SU-DHL-6 (cell line): ENCODE results near the gene TOX2.
A peak's percentile ranks its signal among the peaks of the same experiment; 100 is the strongest.

Experiments used
- H2AFZ ChIP-seq: fragments of 200-600 bp; sonication (generic); 2 replicates; pipeline ENCODE4 v1.6.1; 2014; ENCODE audit warnings: low read depth, mild to moderate bottlenecking, moderate library complexity, mixed read lengths, antibody characterized with exemption, low read length; ENCODE audit not compliant: severe bottlenecking
- H3F3A ChIP-seq: fragments of 200-600 bp; shearing (Covaris generic); 2 replicates; pipeline ENCODE4 v1.6.0; 2016; ENCODE audit warnings: antibody characterized with exemption, mild to moderate bottlenecking; ENCODE audit not compliant: insufficient read depth
- H3K27ac ChIP-seq: fragments of 200-600 bp; sonication (generic); 2 replicates; pipeline ENCODE4 v1.5.1; 2016; ENCODE audit warnings: low read depth, mild to moderate bottlenecking, low read length, moderate library complexity, mixed read lengths
- H3K27me3 ChIP-seq: fragments of 200-600 bp; sonication (generic), shearing (Covaris generic); 2 replicates; pipeline ENCODE4 v1.6.0; 2014; ENCODE audit warnings: mild to moderate bottlenecking, low read length
- H3K36me3 ChIP-seq: fragments of 200-600 bp; sonication (generic); 2 replicates; pipeline ENCODE4 v1.6.1; 2014; ENCODE audit warnings: mild to moderate bottlenecking, low read length, mixed read lengths
- H3K4me2 ChIP-seq: fragments of 300-600, 200-600 bp; shearing (Covaris generic), sonication (generic); 2 replicates; pipeline ENCODE4 v1.6.0; 2014; ENCODE audit warnings: low read length, low read depth, mild to moderate bottlenecking; ENCODE audit not compliant: poor library complexity, severe bottlenecking
- H3K4me3 ChIP-seq: fragments of 200-600 bp; sonication (generic); 2 replicates; pipeline ENCODE4 v1.5.1; 2014; ENCODE audit warnings: antibody characterized with exemption, low read length, mild to moderate bottlenecking, mixed read lengths; ENCODE audit not compliant: insufficient read depth, poor library complexity, severe bottlenecking
- H3K79me2 ChIP-seq: fragments of 200-600 bp; sonication (generic); 2 replicates; pipeline ENCODE4 v1.6.1; 2014; ENCODE audit warnings: mild to moderate bottlenecking, low read length, moderate library complexity; ENCODE audit not compliant: insufficient read depth
- H3K9ac ChIP-seq: fragments of 200-600 bp; sonication (generic); 2 replicates; pipeline ENCODE4 v1.7.0; 2014; ENCODE audit warnings: mild to moderate bottlenecking, low read length
- H3K9me2 ChIP-seq: fragments of 200-600 bp; sonication (generic); replicated peaks from 2 replicates; pipeline ENCODE4 v1.6.1; 2014; ENCODE audit warnings: low read length; ENCODE audit not compliant: insufficient read depth
- H3K9me3 ChIP-seq: fragments of 200-600 bp; sonication (generic); 2 replicates; pipeline ENCODE4 v1.6.1; 2014; ENCODE audit warnings: low read length, mixed read lengths; ENCODE audit not compliant: insufficient read depth
- H4K20me1 ChIP-seq: fragments of 200-600 bp; sonication (generic); 2 replicates; pipeline ENCODE4 v1.6.1; 2014; ENCODE audit warnings: low read depth, mild to moderate bottlenecking, antibody characterized with exemption, low read length, moderate library complexity, mixed read lengths
- EZH2phosphoT487 ChIP-seq: fragments of 200-600 bp; sonication (generic), shearing (Covaris generic); conservative IDR thresholded peaks from 2 replicates; pipeline ENCODE4 v1.6.1; 2018; ENCODE audit warnings: mild to moderate bottlenecking, antibody characterized with exemption, low read length, moderate library complexity, mixed read lengths
- TF ChIP-seq, protein P1 (sequence below): fragments of 200-600 bp; sonication (generic); IDR thresholded peaks from one replicate; pipeline ENCODE4 v1.5.1; 2017; ENCODE audit warnings: antibody characterized with exemption, mild to moderate bottlenecking, low read length, moderate library complexity; ENCODE audit not compliant: insufficient read depth, poor library complexity, severe bottlenecking

The TOX2 gene

DNA sequence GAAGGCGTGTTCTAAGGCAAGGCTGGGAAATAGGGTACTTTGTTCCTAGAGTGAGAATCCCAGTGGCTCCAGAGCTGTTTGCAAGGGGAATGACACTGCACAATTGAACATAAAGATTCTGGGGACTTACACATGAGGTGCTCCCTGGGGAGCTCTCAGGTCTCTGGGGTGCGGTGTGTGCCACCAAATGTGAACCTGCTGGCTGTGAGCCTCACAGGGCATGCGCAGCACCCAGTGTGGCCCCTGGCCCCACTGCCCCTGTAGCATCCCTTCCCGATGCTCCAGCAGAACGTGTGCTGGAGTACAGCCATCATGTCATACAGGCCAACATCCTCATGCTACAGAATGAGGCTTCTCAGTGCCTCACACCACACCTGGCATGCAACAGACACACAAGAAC, 68.2 kb downstream of the TOX2 start:
- Histone ChIP-seq H3K27ac (no peak overlapping the region), H3K79me2 (no peaks in the 10 kb centered on the region), H3K4me3 (no peak overlapping the region), H3K9me3 (no peaks in the 10 kb centered on the region), H3K9me2 (no peaks in the 10 kb centered on the region), H3K4me2 (no peak overlapping the region), H3K36me3 (no peaks in the 10 kb centered on the region), H2AFZ (no peak overlapping the region), H3K9ac (no peak overlapping the region), H3K27me3 (no peaks in the 10 kb centered on the region), H3F3A (no peaks in the 10 kb centered on the region), H4K20me1 (no peaks in the 10 kb centered on the region)
- no peak for TF ChIP-seq EZH2phosphoT487

DNA sequence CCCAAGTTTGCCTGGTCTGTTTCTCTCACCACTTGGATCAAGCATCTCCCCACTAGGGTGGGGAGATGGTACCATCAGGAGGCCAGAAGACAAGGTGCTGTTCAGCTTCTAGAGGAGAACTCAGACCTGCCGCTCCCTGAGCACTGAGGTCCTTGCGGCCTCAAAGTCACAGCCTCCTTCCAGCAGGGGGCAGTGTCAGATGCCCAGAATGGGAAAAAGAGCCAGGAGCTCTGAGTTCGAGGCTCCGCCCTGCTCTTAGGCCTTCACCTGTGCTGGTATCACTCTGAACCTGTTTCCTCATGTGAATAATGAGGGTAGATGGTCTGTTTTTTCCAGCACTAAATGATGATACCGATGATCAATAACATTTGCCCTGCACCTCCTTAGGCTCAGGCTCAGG, 68.7 kb downstream of the TOX2 start:
- no peaks in the 10 kb centered on the region for H3F3A ChIP-seq
- TF ChIP-seq, protein P1, sequence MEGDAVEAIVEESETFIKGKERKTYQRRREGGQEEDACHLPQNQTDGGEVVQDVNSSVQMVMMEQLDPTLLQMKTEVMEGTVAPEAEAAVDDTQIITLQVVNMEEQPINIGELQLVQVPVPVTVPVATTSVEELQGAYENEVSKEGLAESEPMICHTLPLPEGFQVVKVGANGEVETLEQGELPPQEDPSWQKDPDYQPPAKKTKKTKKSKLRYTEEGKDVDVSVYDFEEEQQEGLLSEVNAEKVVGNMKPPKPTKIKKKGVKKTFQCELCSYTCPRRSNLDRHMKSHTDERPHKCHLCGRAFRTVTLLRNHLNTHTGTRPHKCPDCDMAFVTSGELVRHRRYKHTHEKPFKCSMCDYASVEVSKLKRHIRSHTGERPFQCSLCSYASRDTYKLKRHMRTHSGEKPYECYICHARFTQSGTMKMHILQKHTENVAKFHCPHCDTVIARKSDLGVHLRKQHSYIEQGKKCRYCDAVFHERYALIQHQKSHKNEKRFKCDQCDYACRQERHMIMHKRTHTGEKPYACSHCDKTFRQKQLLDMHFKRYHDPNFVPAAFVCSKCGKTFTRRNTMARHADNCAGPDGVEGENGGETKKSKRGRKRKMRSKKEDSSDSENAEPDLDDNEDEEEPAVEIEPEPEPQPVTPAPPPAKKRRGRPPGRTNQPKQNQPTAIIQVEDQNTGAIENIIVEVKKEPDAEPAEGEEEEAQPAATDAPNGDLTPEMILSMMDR, result peak; percentile 42
- no peak for TF ChIP-seq EZH2phosphoT487
- H3K4me3 ChIP-seq, result no peak overlapping the region
- no peaks in the 10 kb centered on the region for H3K27me3 ChIP-seq
- no peaks in the 10 kb centered on the region for H3K36me3 ChIP-seq
- H2AFZ ChIP-seq, result no peak overlapping the region
- H3K27ac ChIP-seq, result no peak overlapping the region
- no peaks in the 10 kb centered on the region for H3K79me2 ChIP-seq
- no peak overlapping the region for H3K9ac ChIP-seq
- H3K9me2 ChIP-seq, result no peaks in the 10 kb centered on the region
- H3K4me2 ChIP-seq, result no peak overlapping the region
- no peaks in the 10 kb centered on the region for H4K20me1 ChIP-seq
- no peaks in the 10 kb centered on the region for H3K9me3 ChIP-seq

DNA sequence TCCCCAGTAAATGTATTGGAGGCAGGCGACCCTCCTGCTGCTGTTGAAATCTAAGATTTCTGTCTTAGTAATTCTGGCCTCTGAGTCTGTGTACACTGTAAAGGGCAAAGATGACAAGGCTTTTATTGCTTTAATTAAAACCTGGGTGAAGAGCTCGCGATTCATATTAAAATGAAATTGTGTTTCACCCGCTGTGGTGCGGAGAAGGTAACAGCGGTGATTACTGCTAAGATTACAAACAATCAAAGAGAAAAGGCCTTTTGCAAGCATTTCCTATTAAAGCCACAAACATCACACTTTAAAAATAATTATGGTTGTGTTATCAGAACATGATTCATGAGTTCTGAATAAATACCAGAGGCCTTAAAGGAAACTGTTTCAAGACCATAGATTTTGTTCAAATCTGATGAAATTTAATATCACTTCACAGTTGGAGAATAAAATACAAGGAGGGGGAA, 69.3 kb downstream of the TOX2 start:
- H3K9me2 ChIP-seq, result no peaks in the 10 kb centered on the region
- no peaks in the 10 kb centered on the region for H3F3A ChIP-seq
- H2AFZ ChIP-seq, result no peak overlapping the region
- H4K20me1 ChIP-seq, result no peaks in the 10 kb centered on the region
- no peak overlapping the region for H3K27ac ChIP-seq
- no peaks in the 10 kb centered on the region for H3K36me3 ChIP-seq
- H3K4me3 ChIP-seq, result no peak overlapping the region
- no peaks in the 10 kb centered on the region for H3K9me3 ChIP-seq
- TF ChIP-seq, protein P1, result no peak
- no peak for TF ChIP-seq EZH2phosphoT487
- no peak overlapping the region for H3K4me2 ChIP-seq
- no peak overlapping the region for H3K9ac ChIP-seq
- H3K79me2 ChIP-seq, result no peaks in the 10 kb centered on the region
- no peaks in the 10 kb centered on the region for H3K27me3 ChIP-seq

DNA sequence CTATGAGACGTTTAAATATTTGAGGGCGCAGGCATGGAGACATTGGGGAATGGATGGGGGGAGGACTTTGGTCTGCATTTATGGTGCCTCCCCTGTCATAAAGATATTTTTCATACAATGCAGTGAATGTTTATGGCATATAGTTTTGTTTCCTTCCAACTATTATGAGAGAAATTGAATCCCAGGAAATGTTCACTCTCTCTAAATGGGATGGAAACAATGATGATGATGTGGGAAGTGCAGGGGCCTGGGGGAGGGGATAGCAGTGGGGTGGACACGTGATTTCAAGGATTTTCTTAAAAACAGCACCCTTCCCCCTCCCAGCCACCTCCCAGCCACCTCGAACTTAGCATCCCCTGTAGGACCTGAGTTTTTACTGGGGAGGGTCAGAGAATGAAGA, 69.9 kb downstream of the TOX2 start:
- Histone ChIP-seq H3K27ac (no peak overlapping the region), H3K4me3 (no peak overlapping the region)

More for the DNA sequence above, 69.9 kb downstream of the TOX2 start:
- TF ChIP-seq EZH2phosphoT487, result no peak
- TF ChIP-seq, protein P1, result no peak
- Histone ChIP-seq H3K9me2 (no peaks in the 10 kb centered on the region), H3K9me3 (no peaks in the 10 kb centered on the region), H3K27me3 (no peaks in the 10 kb centered on the region), H3K79me2 (no peaks in the 10 kb centered on the region), H3F3A (no peaks in the 10 kb centered on the region), H3K36me3 (no peaks in the 10 kb centered on the region), H2AFZ (no peak overlapping the region), H3K4me2 (no peak overlapping the region), H4K20me1 (no peaks in the 10 kb centered on the region), H3K9ac (no peak overlapping the region)
